WTC11 (cell line): ENCODE data around the gene PDE1C. TPM values are rescaled to one million over a fixed set of nuclear protein-coding genes. Genes with fewer than 3 reads are reported as not detected.
A peak's percentile ranks its signal among the peaks of the same experiment; 100 is the strongest.

Source experiments
- ATAC-seq: fragments of 200-7000 bp; cut with Tn5 transposase; 2 replicates; pipeline ENCODE4 v1.10.0; 2021; ENCODE audit warnings: mild to moderate bottlenecking, moderate library complexity
- CTCF ChIA-PET: fragments of 300-600 bp; sonication (Branson Sonifier 250); formaldehyde crosslinking; loops from one replicate; lab custom pipeline; 2021; ENCODE audit warnings: antibody characterized with exemption; lab: Charles Lee
- POLR2A ChIA-PET: fragments of 350-600 bp; sonication (Branson Sonifier 250); formaldehyde crosslinking; loops from one replicate; lab custom pipeline; 2021; ENCODE audit warnings: antibody characterized with exemption; lab: Charles Lee
- DNase-seq: peaks from one replicate; pipeline ENCODE4 v3.0.0; 2021; ENCODE audit warnings: low spot score
- H3K27ac Mint-ChIP-seq: 2 replicates; pipeline ENCODE4 v1.8.0; 2021; ENCODE audit warnings: mixed read lengths
- H3K27me3 Mint-ChIP-seq: 2 replicates; pipeline ENCODE4 v1.8.0; 2021; ENCODE audit warnings: low read depth, mild to moderate bottlenecking, moderate library complexity, mixed read lengths
- H3K36me3 Mint-ChIP-seq: 2 replicates; pipeline ENCODE4 v1.8.0; 2021; ENCODE audit warnings: mixed read lengths
- H3K4me1 Mint-ChIP-seq: 2 replicates; pipeline ENCODE4 v1.8.0; 2022; ENCODE audit warnings: mixed read lengths
- H3K4me3 Mint-ChIP-seq: 2 replicates; pipeline ENCODE4 v1.8.0; 2021; ENCODE audit warnings: mild to moderate bottlenecking, moderate library complexity, mixed read lengths
- H3K9me3 Mint-ChIP-seq: 2 replicates; pipeline ENCODE4 v1.8.0; 2021; ENCODE audit warnings: mixed read lengths
- ATF1 ChIP-seq: sonication (generic); formaldehyde crosslinking; IDR thresholded peaks from 2 replicates; pipeline ENCODE4 v1.8.1; 2023; ENCODE audit warnings: mild to moderate bottlenecking, moderate library complexity, missing genetic modification reagents
- CREB1 ChIP-seq: sonication (generic); formaldehyde crosslinking; IDR thresholded peaks from 2 replicates; pipeline ENCODE4 v1.8.0; 2023; ENCODE audit warnings: mild to moderate bottlenecking, missing genetic modification reagents
- ETV6 ChIP-seq: sonication (generic); formaldehyde crosslinking; IDR thresholded peaks from 2 replicates; pipeline ENCODE4 v1.8.1; 2022; ENCODE audit warnings: mild to moderate bottlenecking, missing genetic modification reagents
- FOXK1 ChIP-seq: sonication (generic); formaldehyde crosslinking; IDR thresholded peaks from 2 replicates; pipeline ENCODE4 v1.8.0; 2022; ENCODE audit warnings: mild to moderate bottlenecking, moderate library complexity, missing genetic modification reagents
- HMGA2 ChIP-seq: fragments of 250-450 bp; sonication (Bioruptor Pico); IDR thresholded peaks from 2 replicates; pipeline ENCODE4 v1.4.0; 2021; ENCODE audit warnings: mild to moderate bottlenecking, moderate library complexity
- PRRX2 ChIP-seq: fragments of 250-450 bp; sonication (Bioruptor Pico); IDR thresholded peaks from 2 replicates; pipeline ENCODE4 v1.8.0; 2021; ENCODE audit warnings: mild to moderate bottlenecking
- SMAD3 ChIP-seq: sonication (generic); formaldehyde crosslinking; IDR thresholded peaks from 2 replicates; pipeline ENCODE4 v1.8.0; 2022; ENCODE audit warnings: missing genetic modification reagents, mild to moderate bottlenecking, borderline replicate concordance
- SP1 ChIP-seq: sonication (generic); formaldehyde crosslinking; conservative IDR thresholded peaks from 2 replicates; pipeline ENCODE4 v1.8.1; 2022; ENCODE audit warnings: missing genetic modification reagents
- TEAD4 ChIP-seq: sonication (generic); formaldehyde crosslinking; IDR thresholded peaks from 2 replicates; pipeline ENCODE4 v1.8.0; 2022; ENCODE audit warnings: mild to moderate bottlenecking, missing genetic modification reagents
- ZBTB21 ChIP-seq: sonication (generic); formaldehyde crosslinking; IDR thresholded peaks from 2 replicates; pipeline ENCODE4 v1.8.1; 2023; ENCODE audit warnings: mild to moderate bottlenecking, missing genetic modification reagents, borderline replicate concordance
- ZNF263 ChIP-seq: sonication (generic); formaldehyde crosslinking; IDR thresholded peaks from 2 replicates; pipeline ENCODE4 v1.8.1; 2022; ENCODE audit warnings: low read depth, mild to moderate bottlenecking, moderate library complexity, missing genetic modification reagents
- ZNF416 ChIP-seq: fragments of 250-450 bp; sonication (Bioruptor Pico); IDR thresholded peaks from 2 replicates; pipeline ENCODE4 v1.9.0; 2021; ENCODE audit warnings: mild to moderate bottlenecking, inconsistent platforms
- ZNF671 ChIP-seq: fragments of 250-450 bp; sonication (Bioruptor Pico); IDR thresholded peaks from 2 replicates; pipeline ENCODE4 v1.8.0; 2021; ENCODE audit warnings: mild to moderate bottlenecking
- total RNA-seq: library from RNA; stranded (reverse); gene quantifications from 3 replicates; pipeline ENCODE4 v1.2.3, GENCODE V29; 2021
- TF ChIP-seq, protein P1 (sequence below): sonication (generic); formaldehyde crosslinking; IDR thresholded peaks from 2 replicates; pipeline ENCODE4 v1.8.1; 2023; ENCODE audit warnings: mild to moderate bottlenecking, missing genetic modification reagents
- TF ChIP-seq, protein P2 (sequence below): sonication (generic); formaldehyde crosslinking; IDR thresholded peaks from 2 replicates; pipeline ENCODE4 v1.8.1; 2023; ENCODE audit warnings: mild to moderate bottlenecking, missing genetic modification reagents
- TF ChIP-seq, protein P3 (sequence below): sonication (generic); formaldehyde crosslinking; IDR thresholded peaks from 2 replicates; pipeline ENCODE4 v1.8.0; 2022; ENCODE audit warnings: mild to moderate bottlenecking, missing genetic modification reagents
- TF ChIP-seq, protein P4 (sequence below): sonication (generic); formaldehyde crosslinking; IDR thresholded peaks from 2 replicates; pipeline ENCODE4 v1.8.1; 2023; ENCODE audit warnings: mild to moderate bottlenecking, missing genetic modification reagents, borderline replicate concordance
- TF ChIP-seq, protein P5 (sequence below): fragments of 250-450 bp; sonication (Bioruptor Pico); IDR thresholded peaks from 2 replicates; pipeline ENCODE4 v1.9.0; 2021; ENCODE audit warnings: mild to moderate bottlenecking, borderline replicate concordance
- TF ChIP-seq, protein P6 (sequence below): sonication (generic); formaldehyde crosslinking; conservative IDR thresholded peaks from 2 replicates; pipeline ENCODE4 v1.8.1; 2023; ENCODE audit warnings: mild to moderate bottlenecking, low read depth, missing genetic modification reagents, moderate library complexity

PDE1C gene
- total RNA-seq, 1 experiment from 2014 or later: 0.55 TPM

DNA sequence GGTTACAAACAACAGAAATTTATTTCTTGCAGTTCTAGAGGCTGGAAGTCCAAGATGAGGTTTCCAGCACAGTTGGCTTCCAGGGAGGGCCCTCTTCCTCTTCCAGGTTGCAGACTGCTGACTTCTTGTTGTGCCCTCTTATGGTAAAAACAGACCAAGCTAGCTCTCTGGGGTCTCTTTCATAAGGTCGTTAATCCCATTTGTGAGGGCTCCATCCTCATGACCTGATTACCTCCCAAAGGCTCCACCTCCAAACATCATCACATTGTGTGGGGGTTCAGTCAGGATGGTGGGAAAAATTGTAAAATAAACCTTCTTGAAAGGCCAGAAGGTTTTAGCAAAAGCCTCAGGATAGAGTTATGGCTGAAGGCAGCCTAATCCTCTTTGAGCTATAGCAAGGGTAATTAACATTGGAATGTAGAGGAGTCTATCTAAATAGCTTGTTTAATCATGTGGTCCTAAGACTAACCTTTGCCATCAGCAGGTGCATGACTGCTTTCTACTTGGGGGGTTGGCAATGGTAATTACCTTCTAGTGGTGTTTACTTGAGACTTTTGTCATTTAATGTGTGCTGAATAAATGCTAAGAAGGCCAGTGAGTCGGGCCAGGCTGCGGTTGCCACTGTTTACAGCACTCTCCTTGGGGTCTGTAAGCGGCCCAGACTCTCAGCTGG lies 302.4 kb downstream of the PDE1C start (continued):
- peak; percentile 88; the same call in 1 of the 2 replicates for TF ChIP-seq FOXK1 (CRISPR knock-in tag)
- TF ChIP-seq, protein P1, sequence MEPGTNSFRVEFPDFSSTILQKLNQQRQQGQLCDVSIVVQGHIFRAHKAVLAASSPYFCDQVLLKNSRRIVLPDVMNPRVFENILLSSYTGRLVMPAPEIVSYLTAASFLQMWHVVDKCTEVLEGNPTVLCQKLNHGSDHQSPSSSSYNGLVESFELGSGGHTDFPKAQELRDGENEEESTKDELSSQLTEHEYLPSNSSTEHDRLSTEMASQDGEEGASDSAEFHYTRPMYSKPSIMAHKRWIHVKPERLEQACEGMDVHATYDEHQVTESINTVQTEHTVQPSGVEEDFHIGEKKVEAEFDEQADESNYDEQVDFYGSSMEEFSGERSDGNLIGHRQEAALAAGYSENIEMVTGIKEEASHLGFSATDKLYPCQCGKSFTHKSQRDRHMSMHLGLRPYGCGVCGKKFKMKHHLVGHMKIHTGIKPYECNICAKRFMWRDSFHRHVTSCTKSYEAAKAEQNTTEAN (CRISPR knock-in tag): peak; percentile 31; the same call in 1 of the 2 replicates
- peak; percentile 51; the same call in 1 of the 2 replicates for TF ChIP-seq ETV6 (CRISPR knock-in tag)
- 0 out of 2 replicates have a peak, but pooled peaks have one; percentile 46 for TF ChIP-seq SP1 (CRISPR knock-in tag)
- TF ChIP-seq, protein P2, sequence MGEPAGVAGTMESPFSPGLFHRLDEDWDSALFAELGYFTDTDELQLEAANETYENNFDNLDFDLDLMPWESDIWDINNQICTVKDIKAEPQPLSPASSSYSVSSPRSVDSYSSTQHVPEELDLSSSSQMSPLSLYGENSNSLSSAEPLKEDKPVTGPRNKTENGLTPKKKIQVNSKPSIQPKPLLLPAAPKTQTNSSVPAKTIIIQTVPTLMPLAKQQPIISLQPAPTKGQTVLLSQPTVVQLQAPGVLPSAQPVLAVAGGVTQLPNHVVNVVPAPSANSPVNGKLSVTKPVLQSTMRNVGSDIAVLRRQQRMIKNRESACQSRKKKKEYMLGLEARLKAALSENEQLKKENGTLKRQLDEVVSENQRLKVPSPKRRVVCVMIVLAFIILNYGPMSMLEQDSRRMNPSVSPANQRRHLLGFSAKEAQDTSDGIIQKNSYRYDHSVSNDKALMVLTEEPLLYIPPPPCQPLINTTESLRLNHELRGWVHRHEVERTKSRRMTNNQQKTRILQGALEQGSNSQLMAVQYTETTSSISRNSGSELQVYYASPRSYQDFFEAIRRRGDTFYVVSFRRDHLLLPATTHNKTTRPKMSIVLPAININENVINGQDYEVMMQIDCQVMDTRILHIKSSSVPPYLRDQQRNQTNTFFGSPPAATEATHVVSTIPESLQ (CRISPR knock-in tag): no peak
- TF ChIP-seq, all 79 proteins: peak for 12

DNA sequence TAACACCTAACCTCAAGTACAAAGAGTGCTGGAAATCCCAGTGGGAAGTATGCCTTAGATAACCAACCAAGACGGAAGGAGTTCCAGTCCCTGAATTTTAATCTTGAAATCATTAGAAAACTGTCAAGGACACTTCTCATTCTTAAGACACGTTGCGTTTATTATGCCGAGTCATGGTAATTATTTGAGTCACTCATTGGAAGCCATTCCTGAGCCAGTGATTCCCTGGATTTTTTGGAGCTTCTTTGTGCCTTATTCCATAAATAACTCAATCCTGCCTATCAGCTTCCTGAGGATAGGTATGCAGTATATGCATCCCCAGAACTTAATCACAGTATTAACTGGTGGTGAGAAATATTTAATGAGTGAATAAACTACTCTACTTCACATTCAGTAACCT lies 305.7 kb downstream of the PDE1C start:
- Mint-ChIP-seq H3K27ac (no peak overlapping the region), H3K27me3 (peaks cover 100% of the 10 kb centered on the region), H3K9me3 (no peaks in the 10 kb centered on the region), H3K4me1 (peaks cover 9% of the 10 kb centered on the region), H3K36me3 (no peaks in the 10 kb centered on the region), H3K4me3 (no peak overlapping the region)
- DNase-seq: no peak
- ChIA-PET POLR2A (no interaction called here), CTCF (no interaction called here)
- ATAC-seq: no peak
- TF ChIP-seq, protein P3, sequence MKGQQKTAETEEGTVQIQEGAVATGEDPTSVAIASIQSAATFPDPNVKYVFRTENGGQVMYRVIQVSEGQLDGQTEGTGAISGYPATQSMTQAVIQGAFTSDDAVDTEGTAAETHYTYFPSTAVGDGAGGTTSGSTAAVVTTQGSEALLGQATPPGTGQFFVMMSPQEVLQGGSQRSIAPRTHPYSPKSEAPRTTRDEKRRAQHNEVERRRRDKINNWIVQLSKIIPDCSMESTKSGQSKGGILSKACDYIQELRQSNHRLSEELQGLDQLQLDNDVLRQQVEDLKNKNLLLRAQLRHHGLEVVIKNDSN (CRISPR knock-in tag): no peak
- TF ChIP-seq CREB1 (no peak), ZBTB21 (CRISPR knock-in tag) (no peak), ZNF671 (no peak), ZNF263 (no peak), ZNF416 (CRISPR knock-in tag) (no peak), PRRX2 (CRISPR knock-in tag) (no peak), ATF1 (CRISPR knock-in tag) (no peak), TEAD4 (CRISPR knock-in tag) (no peak), SMAD3 (CRISPR knock-in tag) (no peak), ETV6 (CRISPR knock-in tag) (no peak), HMGA2 (CRISPR knock-in tag) (no peak)
- TF ChIP-seq, protein P1 (CRISPR knock-in tag): no peak
- TF ChIP-seq, protein P4, sequence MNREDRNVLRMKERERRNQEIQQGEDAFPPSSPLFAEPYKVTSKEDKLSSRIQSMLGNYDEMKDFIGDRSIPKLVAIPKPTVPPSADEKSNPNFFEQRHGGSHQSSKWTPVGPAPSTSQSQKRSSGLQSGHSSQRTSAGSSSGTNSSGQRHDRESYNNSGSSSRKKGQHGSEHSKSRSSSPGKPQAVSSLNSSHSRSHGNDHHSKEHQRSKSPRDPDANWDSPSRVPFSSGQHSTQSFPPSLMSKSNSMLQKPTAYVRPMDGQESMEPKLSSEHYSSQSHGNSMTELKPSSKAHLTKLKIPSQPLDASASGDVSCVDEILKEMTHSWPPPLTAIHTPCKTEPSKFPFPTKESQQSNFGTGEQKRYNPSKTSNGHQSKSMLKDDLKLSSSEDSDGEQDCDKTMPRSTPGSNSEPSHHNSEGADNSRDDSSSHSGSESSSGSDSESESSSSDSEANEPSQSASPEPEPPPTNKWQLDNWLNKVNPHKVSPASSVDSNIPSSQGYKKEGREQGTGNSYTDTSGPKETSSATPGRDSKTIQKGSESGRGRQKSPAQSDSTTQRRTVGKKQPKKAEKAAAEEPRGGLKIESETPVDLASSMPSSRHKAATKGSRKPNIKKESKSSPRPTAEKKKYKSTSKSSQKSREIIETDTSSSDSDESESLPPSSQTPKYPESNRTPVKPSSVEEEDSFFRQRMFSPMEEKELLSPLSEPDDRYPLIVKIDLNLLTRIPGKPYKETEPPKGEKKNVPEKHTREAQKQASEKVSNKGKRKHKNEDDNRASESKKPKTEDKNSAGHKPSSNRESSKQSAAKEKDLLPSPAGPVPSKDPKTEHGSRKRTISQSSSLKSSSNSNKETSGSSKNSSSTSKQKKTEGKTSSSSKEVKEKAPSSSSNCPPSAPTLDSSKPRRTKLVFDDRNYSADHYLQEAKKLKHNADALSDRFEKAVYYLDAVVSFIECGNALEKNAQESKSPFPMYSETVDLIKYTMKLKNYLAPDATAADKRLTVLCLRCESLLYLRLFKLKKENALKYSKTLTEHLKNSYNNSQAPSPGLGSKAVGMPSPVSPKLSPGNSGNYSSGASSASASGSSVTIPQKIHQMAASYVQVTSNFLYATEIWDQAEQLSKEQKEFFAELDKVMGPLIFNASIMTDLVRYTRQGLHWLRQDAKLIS: no peak
- TF ChIP-seq, protein P5, sequence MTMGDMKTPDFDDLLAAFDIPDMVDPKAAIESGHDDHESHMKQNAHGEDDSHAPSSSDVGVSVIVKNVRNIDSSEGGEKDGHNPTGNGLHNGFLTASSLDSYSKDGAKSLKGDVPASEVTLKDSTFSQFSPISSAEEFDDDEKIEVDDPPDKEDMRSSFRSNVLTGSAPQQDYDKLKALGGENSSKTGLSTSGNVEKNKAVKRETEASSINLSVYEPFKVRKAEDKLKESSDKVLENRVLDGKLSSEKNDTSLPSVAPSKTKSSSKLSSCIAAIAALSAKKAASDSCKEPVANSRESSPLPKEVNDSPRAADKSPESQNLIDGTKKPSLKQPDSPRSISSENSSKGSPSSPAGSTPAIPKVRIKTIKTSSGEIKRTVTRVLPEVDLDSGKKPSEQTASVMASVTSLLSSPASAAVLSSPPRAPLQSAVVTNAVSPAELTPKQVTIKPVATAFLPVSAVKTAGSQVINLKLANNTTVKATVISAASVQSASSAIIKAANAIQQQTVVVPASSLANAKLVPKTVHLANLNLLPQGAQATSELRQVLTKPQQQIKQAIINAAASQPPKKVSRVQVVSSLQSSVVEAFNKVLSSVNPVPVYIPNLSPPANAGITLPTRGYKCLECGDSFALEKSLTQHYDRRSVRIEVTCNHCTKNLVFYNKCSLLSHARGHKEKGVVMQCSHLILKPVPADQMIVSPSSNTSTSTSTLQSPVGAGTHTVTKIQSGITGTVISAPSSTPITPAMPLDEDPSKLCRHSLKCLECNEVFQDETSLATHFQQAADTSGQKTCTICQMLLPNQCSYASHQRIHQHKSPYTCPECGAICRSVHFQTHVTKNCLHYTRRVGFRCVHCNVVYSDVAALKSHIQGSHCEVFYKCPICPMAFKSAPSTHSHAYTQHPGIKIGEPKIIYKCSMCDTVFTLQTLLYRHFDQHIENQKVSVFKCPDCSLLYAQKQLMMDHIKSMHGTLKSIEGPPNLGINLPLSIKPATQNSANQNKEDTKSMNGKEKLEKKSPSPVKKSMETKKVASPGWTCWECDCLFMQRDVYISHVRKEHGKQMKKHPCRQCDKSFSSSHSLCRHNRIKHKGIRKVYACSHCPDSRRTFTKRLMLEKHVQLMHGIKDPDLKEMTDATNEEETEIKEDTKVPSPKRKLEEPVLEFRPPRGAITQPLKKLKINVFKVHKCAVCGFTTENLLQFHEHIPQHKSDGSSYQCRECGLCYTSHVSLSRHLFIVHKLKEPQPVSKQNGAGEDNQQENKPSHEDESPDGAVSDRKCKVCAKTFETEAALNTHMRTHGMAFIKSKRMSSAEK (CRISPR knock-in tag): no peak
- TF ChIP-seq, protein P6, sequence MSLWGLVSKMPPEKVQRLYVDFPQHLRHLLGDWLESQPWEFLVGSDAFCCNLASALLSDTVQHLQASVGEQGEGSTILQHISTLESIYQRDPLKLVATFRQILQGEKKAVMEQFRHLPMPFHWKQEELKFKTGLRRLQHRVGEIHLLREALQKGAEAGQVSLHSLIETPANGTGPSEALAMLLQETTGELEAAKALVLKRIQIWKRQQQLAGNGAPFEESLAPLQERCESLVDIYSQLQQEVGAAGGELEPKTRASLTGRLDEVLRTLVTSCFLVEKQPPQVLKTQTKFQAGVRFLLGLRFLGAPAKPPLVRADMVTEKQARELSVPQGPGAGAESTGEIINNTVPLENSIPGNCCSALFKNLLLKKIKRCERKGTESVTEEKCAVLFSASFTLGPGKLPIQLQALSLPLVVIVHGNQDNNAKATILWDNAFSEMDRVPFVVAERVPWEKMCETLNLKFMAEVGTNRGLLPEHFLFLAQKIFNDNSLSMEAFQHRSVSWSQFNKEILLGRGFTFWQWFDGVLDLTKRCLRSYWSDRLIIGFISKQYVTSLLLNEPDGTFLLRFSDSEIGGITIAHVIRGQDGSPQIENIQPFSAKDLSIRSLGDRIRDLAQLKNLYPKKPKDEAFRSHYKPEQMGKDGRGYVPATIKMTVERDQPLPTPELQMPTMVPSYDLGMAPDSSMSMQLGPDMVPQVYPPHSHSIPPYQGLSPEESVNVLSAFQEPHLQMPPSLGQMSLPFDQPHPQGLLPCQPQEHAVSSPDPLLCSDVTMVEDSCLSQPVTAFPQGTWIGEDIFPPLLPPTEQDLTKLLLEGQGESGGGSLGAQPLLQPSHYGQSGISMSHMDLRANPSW (CRISPR knock-in tag): no peak
